H1 (cell line): Measurements from ENCODE around the gene TMEM97. TPM values are rescaled to one million over a fixed set of nuclear protein-coding genes. Genes with fewer than 3 reads are reported as not detected.

Experiments
- polyA plus RNA-seq, 7 experiments: library from polyadenylated mRNA; depleted of rRNA in 3 of 7; stranded (reverse) in 5 of 7; unstranded in 2 of 7; fragments of >200 nt in 5 of 7; fragments of 200-250 nt in 2 of 7; gene quantifications; 1 replicate in 5 of 7; 2 replicates in 1 of 7; 4 replicates in 1 of 7; pipeline versions ENCODE4 v1.2.1 to v1.2.3, GENCODE V29; 2011 to 2013; ENCODE audit warnings: missing spikeins in 2 of 7, mixed read lengths in 2 of 7
- total RNA-seq: library from RNA; stranded (reverse); fragmentation: NEBNext Ultra II Directional; extraction: Animal tissue kit (Norgen Biotek cat#: 25700); gene quantifications from 2 replicates; pipeline ENCODE4 v1.2.1, GENCODE V29; 2021
- TF ChIP-seq, protein P1 (sequence below): fragments of 300-600 bp; sonication (generic); IDR thresholded peaks from 2 replicates; pipeline ENCODE4 v1.7.1; 2012; ENCODE audit warnings: low read length, moderate library complexity, mild to moderate bottlenecking, inconsistent platforms; ENCODE audit not compliant: insufficient replicate concordance

The TMEM97 gene
- total and polyA plus RNA-seq, 2 of the 8 experiments (the other 6 are each of a cell fraction or from before 2014, with no cell fraction given), result 126 to 130 TPM

- TF ChIP-seq, protein P1, sequence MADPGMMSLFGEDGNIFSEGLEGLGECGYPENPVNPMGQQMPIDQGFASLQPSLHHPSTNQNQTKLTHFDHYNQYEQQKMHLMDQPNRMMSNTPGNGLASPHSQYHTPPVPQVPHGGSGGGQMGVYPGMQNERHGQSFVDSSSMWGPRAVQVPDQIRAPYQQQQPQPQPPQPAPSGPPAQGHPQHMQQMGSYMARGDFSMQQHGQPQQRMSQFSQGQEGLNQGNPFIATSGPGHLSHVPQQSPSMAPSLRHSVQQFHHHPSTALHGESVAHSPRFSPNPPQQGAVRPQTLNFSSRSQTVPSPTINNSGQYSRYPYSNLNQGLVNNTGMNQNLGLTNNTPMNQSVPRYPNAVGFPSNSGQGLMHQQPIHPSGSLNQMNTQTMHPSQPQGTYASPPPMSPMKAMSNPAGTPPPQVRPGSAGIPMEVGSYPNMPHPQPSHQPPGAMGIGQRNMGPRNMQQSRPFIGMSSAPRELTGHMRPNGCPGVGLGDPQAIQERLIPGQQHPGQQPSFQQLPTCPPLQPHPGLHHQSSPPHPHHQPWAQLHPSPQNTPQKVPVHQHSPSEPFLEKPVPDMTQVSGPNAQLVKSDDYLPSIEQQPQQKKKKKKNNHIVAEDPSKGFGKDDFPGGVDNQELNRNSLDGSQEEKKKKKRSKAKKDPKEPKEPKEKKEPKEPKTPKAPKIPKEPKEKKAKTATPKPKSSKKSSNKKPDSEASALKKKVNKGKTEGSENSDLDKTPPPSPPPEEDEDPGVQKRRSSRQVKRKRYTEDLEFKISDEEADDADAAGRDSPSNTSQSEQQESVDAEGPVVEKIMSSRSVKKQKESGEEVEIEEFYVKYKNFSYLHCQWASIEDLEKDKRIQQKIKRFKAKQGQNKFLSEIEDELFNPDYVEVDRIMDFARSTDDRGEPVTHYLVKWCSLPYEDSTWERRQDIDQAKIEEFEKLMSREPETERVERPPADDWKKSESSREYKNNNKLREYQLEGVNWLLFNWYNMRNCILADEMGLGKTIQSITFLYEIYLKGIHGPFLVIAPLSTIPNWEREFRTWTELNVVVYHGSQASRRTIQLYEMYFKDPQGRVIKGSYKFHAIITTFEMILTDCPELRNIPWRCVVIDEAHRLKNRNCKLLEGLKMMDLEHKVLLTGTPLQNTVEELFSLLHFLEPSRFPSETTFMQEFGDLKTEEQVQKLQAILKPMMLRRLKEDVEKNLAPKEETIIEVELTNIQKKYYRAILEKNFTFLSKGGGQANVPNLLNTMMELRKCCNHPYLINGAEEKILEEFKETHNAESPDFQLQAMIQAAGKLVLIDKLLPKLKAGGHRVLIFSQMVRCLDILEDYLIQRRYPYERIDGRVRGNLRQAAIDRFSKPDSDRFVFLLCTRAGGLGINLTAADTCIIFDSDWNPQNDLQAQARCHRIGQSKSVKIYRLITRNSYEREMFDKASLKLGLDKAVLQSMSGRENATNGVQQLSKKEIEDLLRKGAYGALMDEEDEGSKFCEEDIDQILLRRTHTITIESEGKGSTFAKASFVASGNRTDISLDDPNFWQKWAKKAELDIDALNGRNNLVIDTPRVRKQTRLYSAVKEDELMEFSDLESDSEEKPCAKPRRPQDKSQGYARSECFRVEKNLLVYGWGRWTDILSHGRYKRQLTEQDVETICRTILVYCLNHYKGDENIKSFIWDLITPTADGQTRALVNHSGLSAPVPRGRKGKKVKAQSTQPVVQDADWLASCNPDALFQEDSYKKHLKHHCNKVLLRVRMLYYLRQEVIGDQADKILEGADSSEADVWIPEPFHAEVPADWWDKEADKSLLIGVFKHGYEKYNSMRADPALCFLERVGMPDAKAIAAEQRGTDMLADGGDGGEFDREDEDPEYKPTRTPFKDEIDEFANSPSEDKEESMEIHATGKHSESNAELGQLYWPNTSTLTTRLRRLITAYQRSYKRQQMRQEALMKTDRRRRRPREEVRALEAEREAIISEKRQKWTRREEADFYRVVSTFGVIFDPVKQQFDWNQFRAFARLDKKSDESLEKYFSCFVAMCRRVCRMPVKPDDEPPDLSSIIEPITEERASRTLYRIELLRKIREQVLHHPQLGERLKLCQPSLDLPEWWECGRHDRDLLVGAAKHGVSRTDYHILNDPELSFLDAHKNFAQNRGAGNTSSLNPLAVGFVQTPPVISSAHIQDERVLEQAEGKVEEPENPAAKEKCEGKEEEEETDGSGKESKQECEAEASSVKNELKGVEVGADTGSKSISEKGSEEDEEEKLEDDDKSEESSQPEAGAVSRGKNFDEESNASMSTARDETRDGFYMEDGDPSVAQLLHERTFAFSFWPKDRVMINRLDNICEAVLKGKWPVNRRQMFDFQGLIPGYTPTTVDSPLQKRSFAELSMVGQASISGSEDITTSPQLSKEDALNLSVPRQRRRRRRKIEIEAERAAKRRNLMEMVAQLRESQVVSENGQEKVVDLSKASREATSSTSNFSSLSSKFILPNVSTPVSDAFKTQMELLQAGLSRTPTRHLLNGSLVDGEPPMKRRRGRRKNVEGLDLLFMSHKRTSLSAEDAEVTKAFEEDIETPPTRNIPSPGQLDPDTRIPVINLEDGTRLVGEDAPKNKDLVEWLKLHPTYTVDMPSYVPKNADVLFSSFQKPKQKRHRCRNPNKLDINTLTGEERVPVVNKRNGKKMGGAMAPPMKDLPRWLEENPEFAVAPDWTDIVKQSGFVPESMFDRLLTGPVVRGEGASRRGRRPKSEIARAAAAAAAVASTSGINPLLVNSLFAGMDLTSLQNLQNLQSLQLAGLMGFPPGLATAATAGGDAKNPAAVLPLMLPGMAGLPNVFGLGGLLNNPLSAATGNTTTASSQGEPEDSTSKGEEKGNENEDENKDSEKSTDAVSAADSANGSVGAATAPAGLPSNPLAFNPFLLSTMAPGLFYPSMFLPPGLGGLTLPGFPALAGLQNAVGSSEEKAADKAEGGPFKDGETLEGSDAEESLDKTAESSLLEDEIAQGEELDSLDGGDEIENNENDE, result no peak
Observed at GRCh38 chr17:28325211-28325610, 6.2 kb downstream of the TMEM97 start (continued).
